ENCODE data around the gene LOXHD1.

Gene LOXHD1

DNA sequence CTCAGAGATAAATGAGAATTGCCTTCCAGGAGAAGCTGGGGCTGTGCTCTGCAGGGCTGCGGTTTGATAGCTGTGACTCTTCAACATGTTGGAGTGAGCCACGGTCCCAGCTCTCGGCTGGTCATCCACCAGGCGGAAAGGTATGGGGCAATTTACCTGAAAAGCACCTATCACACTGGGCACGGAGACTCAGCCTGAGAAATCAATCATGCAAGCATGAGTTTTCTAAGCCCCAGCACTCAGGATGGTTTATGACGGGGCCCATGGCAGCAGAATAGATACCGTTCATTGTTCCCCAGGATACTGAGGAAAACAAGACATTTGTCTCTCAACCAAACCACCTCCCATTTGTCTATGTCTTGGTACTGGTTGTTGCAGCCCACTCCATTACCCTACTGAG, 83.9 kb downstream of the LOXHD1 start:
- no peak for DNase-seq

DNA sequence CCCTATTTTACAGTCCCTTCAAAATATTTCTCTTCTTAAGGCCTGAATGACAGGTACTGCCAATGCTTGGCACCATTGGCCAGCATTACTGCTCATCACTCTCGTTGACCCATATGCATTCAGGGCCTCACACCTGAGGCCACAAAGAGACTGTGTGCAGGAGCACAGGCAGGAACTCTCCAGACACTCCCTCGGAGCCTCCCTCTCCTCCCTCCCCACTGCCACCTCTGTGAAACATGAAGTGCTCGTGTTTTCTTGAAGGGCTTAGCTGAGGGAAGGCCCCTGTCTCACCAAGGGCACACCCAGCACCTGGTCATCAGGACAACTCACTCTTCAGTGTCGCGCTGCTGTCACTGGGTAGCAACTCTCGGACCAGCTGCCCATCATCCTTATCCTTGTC, 85.3 kb downstream of the LOXHD1 start:
- no peak for DNase-seq

DNA sequence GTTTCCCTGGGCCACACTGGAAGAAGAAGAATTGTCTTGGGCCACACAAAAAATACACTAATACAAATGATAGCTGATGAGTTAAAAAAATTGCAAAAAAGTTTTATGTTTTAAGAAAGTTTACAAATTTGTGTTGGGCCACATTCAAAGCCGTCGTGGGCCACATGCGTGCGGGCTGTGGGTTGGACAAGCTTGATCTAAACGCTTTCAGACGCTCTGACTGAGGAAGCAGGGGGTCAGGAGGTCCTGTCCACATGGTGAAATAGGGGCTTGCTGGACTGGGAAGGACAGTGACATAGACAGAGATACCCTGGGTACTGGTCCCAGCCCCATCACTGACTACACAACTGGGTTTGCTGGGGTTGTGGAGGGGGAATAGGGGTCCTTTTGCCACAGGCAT, 86.4 kb downstream of the LOXHD1 start:
- no peak for DNase-seq

DNA sequence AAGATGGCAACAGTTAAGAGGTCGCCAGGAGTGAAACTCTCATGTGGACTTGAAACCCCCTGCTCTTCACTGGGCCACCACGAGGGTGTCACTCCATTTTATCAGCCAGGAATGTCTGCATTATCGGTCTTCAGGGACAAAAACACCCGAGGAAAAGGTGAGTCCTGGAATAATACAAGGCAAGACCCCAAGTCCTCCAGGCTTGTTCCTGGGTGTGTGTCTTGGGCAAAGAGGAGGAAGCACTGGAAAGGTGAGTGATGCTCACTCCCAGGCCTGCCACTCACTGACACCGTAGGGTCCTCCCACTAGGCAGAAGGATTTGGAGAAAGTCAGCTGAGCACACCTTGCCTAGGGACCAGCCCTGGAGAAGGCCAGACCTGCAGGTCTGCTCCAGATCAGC, 86.9 kb downstream of the LOXHD1 start:
- no peak for DNase-seq

DNA sequence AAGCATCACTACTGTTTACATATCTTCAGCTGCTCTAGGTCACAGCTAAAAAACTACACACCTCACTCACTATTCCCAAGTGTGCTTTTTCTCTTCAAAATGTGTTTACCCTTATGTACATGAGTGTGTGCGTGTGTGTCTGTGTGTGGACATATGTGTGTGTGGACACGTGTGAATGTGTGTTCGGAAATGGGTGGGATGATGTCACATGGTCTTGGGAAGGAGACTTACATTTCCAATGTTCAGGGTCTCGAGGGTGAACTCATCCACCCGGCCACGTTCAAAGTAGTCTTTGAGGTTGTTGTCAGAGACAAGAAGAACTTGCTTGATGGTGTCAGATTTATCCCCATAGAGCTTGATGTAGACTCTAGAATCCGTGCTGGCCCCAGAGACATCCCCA, 87.8 kb downstream of the LOXHD1 start:
- DNase-seq = no peak

DNA sequence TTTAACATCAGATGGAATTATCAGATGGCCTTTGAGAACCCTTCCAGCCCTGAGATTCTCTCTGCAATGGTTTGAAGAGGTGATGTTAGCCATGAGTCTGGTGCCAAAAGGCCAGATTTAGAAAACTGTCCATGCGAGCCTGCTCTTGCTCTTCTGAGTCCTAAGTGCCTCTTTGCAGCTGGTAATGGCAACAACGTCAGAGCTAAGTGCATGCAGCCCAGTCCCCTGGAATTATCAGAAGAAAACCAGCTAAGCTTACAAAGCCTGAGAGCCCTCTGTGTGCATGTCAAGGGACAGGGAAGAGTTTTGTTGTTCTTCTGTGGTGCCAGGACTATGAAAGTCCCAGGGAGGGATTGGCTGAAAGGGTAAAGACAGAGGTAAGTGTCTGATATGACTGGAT, 89.8 kb downstream of the LOXHD1 start:
- DNase-seq = no peak

DNA sequence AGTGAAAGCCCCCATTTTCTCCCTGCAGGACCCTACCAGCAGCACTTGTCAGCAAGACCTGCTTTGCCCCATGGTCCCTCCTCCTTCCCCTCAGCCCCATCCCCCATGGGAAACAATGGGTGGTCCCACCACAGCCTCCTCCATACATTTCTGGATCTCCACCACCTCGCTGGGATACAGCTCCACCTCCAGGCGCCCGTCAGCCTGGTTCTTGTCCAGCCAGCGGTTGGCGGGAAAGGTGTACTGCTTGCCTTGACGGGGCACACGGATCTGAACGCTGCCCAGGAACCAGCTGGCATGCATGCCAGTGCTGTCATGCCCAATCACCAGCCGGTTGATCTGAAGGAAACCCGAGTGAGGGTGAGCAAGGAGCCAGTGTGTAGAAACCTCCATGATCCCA, 90.9 kb downstream of the LOXHD1 start:
- DNase-seq = no peak

DNA sequence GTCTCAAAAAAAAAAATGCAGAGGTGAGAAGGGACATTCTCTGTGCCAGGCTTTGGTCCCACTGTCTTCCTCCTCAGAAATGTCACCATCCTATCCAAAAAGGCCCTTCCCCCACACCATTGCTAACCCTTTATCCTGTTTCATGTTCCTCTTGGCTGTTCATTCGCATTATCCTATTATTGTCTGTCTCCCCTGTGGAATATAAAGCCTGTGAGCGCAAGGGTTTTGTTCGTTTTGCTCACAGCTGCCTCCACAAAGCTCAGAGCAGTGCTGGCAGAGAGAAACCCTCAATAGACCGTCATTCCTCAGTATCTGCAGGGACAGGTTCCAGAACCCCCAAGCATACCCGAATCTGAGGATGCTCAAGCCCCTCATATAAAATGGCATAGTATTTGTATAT, 91.8 kb downstream of the LOXHD1 start:
- DNase-seq = no peak

DNA sequence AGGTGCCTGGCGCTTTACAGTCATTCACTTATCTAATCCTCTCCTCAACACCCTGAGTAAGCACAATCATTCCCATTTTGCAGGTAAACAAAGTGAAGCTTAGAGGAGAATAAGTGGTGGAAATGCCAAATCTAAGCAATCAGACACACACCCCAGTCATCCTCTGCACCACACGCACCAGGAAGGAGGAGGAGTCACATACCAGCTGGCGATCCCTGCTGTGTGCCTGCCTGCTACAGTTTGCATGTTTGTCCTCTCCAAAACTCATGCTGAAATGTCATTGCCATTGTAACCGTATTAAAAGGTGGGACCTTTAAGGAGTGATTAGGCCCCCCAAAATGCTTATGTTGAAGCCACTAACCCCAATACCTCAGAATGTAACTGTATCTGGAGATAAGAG, 93.7 kb downstream of the LOXHD1 start:
- DNase-seq = no peak

DNA sequence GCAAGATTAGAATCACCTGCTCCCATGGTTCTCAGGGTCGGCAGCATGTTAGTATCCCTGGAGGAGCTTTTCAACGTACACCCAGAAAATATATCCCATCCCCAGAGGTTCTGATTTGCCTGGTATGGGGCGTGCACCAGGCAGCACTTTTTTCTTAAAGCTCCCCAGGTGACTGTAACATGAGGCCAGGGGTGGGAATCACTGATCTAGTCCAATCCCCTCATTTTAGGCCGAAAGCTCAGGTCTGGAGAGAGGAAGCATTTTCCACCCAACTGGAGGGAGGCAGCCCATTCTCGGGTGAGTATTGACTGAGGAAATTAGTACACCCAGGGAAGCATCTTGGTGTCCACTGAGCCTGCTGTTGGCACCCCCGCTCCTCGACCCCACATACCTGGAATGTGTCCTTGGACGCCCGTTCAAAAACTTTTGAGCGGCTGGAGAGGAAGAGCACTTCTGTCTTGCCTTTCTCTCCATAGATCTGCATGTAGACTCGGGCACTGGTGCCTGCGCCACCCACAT, 94.3 kb downstream of the LOXHD1 start:
- DNase-seq = no peak

DNA sequence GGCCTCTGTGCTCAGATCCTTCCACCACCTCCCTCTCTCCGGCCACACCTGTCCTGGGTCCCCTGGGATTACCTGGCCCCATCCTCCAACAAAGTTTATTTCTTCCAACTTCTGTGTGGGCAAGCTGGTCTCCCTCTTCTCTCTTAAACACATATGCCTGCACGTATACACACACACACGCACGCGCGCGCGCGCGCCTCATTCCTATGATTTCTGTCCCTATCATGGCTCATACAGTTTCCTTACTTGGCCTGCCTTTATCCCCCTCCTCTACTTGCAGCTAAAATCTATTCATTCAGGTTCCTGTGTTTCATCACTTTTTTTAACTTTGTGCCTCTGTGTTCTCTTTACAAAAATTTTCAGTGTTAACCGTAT, 96.4 kb downstream of the LOXHD1 start:
- DNase-seq = no peak

DNA sequence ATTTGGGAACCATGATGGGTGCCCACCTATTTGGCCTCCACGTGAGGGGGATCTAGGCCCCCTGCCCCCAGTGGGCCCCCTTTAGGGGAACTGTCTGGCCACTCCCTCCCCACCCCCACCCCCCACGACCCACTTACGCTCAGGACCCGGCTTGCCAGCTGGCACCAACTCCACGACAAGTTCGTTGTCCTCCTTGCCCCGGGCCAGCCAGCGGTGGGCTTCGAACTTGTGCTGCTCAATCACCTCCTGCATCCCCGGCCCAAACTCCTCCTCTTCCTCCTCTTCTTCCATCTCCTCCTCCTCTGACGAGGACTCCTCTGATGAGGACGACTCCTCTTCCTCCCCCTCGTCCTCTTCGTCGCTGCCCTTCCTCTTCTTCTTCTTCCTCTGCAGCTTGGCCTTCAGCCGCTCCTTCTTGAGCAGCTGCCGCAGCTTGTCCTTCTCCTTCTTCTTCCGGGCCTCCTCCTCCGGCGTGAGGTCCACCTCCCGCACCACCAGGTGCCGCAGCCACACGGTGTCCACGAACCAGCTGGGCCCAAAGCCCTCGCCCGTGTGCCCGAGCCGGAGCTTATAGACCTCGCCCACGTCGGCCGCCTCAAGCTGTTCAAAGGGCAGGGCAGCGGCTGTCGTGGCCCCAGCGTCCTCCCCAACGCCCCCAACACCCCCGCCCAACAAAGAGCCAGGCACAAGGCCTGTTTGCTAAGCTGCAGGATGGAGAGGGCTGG, 96.9 kb downstream of the LOXHD1 start:
- DNase-seq = no peak

DNA sequence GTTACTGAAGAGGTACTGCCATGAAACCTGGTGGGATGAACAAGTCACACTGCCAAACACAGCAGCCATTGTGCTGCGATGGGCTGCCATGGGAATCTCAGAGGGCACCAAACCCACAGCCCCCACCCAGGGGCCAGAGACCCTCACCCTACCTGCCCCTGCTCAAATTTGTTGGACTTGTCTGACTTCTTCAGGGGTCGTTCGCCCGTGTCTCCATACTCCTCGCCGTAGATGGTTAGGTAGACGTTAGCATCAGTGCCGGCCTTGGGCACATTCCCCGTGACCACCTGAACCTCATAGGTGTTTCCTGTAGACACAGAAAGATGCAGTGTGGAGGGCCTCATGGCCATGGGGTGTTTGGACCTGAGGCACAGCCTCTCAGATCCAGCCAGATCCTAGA, 97.7 kb downstream of the LOXHD1 start:
- no peak for DNase-seq

DNA sequence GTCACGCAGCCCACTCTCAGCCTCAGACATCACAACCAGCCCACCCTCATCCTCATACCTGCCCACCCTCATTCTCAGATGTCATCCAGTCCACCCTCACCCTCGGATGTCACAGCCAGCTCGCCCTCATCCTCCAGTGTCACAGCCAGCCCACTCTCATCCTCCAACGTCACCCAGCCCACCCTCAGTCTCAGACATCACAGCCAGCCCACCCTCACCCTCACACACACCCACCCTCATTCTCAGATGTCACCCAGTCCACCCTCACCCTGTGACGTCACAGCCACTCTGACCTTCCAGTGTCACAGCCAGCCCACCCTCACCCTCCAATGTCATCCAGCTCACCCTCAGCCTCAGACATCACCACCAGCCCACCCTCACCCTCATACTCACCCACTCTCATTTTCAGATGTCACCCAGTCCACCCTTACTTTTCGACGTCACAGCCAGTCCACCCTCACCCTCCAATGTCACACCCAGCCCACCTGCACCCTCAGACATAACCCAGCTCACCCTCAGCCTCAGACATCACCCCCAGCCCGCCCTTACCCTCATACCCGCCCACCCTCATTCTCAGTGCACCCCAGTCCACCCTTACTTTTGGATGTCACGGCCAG, 100.3 kb downstream of the LOXHD1 start:
- no peak for DNase-seq

DNA sequence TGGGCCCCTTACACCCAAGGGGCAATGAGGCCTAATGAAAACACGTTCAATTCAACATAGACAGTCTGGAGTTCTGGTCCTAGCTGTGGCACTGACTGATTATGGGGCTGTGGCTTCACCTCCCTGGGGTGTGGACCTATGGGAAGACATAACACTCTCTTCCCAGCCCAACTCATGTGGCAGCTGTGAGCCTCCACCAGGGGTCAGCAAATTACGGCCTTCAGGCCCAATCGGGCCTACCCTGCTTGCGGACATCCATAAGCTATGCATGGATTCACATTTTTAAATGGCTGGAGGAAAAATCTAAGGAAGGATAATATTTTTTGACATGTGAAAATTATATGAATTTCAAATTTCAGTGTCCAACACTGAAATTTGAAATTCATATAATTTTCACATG, 101.3 kb downstream of the LOXHD1 start:
- no peak for DNase-seq

DNA sequence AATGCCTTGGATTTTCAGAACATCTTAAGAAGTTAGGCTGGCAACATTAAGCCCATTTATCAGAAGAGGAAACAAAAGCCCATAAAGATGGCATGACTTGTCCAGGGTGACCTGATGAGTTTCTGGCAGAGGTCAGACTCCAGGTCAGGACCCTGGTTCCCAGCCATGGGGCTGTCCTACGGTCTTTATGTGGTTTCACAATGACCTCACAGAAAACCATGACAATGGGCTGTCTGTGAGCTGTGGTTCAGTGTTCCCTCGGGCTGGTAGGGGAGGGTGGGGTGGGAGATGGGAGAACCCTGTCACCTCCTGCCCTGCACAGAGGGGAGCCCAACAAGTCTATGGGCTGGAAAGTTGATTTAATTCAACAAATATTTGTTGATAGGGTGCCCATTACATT, 101.8 kb downstream of the LOXHD1 start:
- DNase-seq = no peak

DNA sequence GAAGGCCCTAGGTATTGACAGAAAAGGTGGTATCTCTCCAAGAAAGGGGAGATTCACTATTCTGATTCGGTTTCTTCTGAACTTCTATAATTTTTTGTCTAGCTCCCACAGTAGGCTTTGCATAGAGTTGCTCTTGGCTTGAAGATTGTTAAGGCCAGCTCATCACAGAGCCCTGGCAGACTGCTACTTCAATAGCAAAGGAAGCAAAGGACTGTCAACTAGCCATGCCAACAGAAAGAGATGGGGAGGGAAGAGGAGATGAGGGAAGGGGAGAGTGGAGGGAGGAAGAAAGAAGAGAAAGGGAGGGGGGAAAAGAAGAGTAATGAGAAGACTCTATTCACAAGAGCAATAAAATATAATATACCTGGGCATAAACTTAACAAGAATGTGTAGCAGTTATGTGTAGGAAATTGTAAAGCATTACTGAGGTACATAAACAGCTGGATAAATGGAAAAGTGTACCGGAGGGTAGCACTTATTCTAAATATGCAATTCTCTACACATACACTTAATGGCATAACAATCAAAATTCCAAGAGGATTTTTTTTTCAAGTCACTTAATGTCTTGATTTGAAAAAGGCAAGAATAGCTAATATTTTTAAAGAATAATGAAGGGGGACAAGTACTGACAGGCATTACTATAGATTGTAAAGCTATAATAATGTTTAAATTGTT, 102.5 kb downstream of the LOXHD1 start:
- DNase-seq = no peak

DNA sequence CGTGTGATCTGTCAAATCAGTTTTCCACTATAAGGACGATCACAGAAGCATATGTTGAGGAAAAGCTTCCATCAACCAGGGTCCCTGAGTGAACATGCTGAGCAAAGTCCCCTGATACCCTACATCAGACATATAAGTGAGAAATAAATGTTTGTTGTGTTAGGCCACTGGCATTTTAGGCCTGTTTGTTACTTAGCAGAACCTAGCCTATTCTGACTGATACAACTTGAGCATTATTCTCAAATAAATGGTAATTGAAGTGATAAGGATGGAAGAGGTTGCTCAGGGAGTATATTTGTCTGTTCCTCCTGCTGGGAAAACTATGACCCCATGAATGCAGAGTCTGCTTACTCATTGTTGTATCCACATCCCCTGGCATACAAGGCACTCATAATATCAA, 106.4 kb downstream of the LOXHD1 start:
- DNase-seq = no peak

DNA sequence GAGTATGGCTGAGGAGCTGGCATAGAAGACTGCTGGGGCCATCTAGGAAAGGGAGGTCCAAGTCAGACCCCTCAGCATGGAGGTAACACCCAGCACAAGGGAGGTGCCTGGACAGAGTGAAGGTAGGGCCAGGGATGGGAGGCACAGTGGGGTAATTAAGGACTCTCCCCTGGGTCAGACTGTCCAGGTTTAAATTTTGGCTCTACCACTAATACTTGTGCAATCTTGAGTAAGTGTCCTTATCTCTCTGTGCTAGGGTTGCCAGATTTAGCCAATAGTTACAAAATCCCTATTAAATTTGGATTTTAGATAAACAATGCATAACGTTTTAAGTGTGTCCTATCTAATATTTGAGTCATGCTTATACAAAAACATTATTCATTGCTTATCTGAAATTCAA, 109.5 kb downstream of the LOXHD1 start:
- no peak for DNase-seq

DNA sequence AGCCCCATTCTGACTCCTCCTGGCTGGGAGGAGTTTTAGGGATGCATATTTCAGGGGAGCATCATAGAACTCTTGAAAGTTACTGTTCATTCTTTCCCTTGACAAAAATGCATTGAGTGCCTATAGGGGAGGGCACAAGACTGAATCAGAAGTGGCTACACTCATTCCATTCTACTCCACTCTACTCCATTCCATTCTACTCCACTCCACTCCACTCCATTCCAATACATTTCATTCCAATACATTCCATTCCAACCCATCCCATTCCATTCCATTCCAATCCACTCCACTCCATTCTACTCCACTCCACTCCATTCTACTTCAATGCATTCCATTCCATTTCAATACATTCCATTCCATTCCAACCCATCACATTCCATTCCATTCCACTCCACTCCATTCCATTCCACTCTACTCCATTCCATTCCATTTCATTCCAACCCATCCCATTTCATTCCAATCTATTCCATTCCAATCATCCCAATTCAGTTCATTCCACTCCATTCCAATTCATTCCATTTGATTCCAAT, 110.8 kb downstream of the LOXHD1 start:
- no peak for DNase-seq

DNA sequence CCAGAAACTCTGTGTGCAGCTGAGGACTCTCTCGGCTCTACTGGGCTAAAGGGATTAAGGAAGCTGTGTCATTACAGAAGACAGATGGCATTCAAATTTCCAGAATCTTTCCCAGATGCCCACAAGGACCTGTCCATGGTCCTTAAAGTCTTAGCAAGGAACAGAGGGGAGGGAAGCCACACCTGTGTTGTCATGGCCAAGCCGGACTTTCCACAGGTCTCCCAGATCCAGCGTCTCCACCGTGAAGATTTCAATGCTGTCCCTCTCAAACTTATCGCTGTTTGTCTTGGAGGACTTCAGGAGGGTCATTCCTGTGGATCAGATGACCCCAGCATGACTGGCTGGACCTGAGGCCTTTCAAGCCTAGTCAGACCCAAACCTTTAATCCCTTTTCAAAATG, 114.5 kb downstream of the LOXHD1 start:
- no peak for DNase-seq

DNA sequence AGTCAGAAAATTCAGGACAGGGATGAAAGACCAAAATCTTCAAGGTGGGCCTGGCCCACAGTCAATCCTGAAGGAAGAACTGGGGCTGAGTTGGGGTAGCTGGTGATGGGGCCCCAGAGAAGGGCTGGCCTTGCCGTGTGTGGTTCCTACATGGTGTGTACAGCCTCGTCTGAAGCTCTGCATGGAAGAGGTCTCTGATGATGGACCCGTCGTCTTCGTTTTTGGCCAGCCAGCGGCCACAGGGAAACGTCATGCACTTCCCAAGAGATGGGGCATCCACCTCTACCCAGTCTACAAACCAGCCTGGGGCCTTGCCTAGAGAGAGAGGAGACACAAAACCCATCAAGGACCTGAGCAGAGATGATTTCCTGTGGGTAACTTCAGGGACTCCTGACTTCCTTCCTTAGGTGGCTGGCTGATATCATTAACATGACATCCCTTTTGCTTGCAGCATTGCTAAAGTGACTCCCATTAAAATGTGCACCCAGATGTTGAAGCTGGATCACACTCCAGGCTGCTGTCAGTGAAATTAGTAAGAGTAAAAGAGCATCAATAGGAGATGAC, 115.3 kb downstream of the LOXHD1 start:
- no peak for DNase-seq

DNA sequence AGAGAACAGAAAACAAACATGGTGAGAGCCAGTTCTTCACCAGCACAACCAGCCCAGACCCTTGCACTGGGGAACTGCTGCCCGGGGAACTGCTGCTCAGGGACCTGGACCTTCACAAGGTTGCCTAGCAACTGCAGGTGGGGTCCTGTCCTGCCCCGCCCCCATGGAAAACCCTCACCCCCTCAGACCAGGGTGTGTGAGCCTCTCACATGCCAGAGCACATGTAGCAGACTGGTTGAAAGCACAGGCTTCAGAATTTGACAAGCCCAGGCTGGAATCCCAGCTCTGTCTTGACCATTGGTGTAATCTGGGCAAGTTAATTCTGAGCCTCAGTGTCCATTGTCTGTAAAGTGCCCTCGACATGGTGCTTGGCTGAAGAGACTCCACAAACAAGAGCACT, 118.6 kb downstream of the LOXHD1 start:
- DNase-seq = no peak
